NCI-H2227 treated with DMSO at 0.1 percent for 48 hours (cell line): ENCODE measurements around the gene SALL1.

Experiments
- DNase-seq: peaks from one replicate; lab custom pipeline; 2025; lab: John Stamatoyannopoulos, UW

Gene SALL1

DNA sequence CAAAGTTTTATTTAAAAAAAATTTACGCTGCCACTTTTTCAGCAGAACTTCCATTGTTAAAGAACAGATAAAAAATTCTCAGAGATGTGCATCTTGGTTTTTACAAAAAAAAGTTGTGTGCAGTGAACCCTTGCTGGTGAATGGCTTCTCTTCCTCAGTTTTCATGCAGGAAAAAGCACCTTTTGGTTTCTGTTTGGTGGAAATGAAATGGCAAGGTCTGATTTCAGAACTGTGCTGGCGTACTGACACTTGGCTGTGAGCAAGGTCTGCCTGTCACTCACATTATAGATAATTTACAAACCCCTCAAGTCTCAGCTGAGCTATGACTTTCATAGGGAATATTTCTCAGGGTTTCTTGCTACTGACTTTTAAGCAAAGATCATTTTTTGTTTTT, 5.7 kb upstream of the SALL1 start:
- DNase-seq, result no peak

DNA sequence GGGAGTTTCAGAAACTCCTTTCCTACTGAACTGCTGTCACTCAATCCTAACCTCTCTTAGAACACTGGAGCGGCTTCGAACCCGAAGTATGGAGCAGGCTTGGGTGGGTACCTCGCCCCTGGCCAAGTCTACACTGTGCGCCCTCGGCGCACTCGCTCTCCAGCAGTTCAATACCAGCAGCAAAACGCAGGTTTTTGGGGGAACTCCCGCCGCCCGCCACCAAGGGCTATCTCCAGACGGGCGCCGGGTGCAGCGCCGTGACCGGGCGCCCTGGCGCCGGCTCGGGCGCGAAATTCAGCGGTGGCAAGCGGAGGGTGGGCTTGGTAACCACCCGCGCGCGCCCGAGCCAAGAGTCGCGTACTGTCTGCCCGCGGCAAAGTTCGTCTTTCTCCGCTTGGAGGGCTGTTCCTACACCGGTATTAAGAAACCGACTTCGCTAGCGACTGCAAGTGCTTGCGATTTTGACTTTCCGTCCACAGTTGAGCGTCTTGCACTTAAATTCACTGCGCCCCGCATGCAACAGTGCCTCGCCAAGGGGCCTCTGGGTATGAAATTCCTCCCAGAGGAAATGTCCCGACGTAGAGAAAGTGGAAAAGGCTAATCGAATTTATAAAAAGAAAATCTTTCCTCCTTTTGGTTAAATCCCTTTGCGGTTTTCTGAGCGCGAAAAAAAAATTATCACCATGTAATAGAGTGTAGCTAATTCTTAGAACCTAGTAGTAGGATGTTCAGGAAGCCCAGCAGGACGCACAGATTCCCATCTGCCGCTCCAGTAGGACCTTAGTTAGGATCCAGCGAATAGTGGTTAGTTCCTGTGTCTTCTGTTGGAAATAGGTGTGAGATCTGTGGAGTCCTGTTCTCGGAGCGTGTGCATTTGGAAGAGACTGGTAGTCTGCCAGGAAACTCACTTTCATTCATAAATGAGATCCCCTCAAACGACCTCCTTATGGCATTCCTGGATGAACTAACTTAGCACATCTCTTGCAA, 5.0 kb upstream of the SALL1 start:
- no peak for DNase-seq

DNA sequence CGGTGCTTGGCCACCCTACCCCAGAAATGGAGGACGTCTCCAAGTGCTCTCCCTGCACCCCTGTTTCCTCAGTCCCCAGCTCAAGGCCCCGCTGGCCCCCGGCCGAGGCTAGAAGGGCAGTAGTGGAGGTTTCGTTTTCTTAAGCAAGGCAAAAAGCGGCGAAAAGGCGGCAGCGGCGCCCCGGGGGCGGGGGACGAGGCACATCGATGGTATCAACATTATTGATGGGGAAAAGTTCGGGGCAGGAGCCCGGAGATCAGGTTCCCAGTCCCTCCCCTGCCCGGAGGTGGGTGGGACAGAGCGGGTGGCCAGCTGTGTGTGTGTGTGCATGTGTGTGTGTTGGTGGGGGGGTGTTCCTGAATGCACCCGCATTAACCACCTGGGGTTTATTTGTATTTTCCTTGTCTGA, 4.1 kb upstream of the SALL1 start:
- no peak for DNase-seq

DNA sequence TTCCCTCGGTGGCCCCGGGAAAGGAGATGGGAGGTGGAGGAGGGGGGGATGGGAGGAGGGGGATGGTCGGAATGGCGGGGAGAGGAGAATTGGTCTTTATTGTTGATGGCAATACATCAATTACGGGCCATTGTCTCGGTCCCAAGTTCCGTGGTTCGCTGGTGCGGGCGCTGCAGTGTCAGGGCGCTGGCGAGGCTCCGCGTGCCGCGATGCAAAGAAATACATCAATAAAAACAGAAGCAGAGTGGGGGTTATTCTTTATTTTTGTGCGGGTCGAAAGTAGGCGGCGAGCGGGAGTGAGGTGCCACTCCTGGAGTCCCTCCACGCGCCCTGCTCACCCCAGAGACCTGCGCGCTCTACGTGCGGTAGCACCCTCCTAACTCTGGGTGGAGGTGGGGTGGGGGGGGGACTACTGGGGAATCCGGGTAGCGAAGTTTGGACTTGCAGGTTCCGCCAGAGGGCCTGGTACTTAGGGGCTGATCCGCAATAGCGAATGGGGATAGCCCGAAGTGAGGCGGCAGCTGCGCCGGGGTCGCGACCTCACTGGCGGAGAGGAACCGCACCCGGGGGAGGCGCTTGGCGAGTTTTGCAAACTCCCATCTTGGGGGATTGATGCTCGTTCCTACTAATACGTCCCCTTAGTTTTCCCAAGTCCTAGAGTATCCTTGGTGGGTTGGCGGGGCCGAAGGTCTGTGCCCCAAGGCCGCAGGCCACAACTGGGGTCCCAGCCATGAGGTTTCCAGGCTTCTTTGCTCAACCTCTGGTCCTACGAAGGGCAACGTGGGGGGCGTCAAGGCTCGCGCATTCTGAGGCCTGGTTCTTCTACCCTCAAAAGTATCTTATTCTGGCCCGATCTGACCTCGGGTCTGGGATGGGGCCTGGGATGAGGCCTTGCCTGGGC, 3.5 kb upstream of the SALL1 start:
- DNase-seq, result no peak

DNA sequence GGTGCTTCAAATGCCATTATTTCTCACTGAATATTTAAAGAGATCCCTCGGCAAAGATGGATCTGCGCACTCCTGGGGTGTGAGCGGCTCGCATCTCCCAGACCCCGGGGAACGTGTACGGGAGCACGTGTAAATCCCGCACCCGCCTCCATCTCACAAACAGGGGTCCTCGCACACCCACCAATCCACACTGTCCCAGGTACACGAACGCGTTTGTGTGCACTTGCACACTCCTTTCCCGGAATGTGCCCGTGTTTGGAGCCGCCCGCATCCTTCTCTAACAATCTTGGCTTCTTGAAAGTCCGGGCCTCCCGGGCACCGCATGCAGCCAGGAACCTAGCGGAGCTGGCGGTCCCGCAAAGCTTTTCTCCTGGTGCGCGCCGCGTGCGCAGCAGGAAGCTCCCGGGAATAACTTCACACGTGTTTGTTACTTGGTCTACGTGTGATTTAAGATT, 2.5 kb upstream of the SALL1 start:
- no peak for DNase-seq

DNA sequence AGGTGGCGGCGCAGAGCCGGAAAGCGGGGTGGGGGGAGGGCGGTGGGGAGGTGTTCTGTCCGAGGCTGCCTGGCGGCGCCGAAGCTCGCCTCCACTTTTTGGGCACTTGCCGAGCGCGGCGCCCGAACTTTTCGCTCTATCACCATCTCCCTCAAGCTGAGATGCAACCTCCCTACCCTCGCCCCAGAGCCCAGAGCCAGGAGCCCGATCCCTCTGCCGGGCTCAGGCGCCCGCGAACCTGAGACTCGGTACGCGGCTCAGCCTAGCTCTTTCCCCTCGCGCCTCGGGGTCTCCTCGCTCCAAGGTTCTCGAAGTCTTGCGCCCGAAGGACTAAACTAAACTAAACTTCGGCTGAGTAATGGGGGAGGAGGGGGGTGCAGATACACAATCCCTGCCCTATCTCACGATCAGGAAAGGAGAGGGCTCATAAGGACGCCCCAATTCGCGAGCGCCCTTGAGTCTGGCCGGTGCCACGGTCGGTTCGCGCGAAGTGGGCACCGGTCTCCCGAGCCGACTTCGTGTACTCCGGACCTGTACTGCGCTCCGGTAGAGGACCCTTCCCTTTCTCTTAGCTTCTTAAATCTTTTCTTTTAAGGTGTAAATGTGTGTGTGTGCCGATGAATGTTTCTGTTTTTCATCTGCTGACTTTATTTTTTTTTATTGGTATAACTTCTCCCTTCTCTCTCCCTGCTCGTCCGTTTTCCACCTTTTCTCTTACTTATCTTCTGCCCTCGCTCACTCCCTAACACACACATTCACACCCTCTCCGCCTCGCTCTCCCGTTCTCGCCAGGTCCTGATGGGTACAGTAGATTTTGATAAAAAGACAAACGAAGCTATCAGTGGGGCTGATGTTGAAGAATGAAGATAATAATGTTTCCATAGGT, 1.9 kb upstream of the SALL1 start:
- peak; percentile 19 for DNase-seq

DNA sequence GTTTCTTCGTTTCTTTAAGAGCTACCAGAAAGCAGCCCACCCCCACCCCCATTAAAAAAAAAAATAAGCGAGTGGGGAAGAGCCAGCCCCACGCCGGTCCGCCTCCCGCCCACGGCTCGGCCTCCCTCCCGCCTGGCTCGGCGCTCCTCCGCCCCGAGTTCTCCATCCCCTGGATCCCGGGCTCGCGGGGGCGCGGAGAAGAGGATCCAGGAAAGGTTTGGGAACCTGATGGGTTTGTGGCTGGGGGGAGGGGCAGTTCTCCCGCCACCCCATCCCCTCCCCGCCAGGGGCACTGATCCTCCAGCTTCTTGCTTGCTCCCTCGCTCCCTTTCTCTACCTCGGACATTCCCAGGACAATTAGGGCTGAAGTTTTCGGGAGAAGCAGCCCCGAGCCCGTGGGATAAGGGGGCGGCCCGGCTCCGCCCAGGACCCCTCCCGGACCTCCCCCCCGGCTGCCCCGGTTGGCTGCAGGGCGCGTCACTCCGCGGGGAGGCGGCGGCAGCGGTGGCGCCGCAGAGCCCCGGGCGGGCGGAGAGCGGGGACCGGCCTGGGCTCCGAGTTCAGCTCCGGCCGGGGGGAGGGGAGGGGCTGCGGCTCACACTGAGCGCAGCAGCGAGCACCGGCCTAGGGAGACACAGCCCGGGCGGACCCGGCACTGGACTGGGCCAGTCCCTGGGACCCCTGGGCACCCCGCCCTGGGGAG, 1.0 kb upstream of the SALL1 start:
- peak; percentile 63 for DNase-seq

DNA sequence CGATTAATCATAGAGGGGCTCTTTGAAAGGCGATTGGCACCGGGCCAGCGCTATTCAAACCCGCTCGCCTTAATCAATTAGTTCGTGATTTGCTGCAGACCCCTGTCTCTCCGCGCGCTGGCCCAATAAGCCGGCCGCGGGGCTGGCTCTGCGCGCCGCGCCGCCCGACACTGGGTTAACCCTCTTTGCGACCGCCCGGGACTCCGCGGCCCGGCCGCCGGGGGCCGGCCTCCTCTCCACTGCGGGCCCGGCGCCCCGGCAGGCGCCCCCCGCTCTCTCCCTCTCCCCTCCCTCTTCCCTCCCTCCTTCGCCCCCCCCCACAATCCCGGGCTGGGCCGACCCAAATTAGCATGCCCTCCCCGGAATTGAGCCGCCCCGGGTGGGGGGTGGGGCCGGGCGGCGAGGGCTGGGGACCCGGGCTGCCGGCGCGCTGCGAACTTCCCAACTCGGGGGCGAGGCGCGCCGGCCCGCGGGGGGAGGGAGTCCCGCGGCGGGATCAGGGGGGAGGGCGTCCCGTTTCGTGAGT, 428 bp upstream of the SALL1 start:
- DNase-seq, result peak; percentile 80

DNA sequence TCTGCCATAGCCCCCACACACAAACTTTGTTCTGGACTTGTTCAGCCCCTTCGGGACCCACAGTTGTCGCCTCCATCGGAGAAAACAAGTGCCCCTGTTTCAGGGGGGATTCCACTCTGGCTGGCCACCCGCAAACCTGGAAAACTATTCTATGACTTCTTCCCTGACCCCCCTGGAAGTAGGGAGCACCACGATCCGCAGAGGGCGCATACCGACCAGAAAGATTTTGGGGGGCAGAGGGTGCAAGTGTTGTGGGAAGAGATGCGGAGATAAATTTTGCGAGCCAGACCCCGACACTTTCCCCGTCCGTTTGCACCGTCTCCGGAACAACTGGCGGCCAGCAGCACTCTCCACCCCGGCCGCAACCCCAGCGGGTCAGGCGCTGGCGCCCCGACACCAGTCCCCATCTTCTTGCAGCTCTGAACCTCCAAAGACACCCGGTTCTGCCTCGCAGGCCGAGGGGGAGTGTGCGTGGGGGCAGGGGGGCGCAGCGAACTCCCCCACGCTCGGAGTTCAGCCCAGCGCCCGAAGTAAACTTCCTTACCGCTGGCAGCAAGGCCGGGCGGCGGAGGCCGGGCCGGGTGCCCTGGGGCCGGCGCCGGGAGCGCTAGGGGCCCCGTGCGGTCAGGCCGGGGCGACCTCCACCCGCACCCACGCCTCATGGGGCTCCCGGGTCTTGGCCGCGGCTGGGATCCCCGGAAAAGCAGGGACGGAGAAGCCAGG, 744 bp downstream of the SALL1 start:
- DNase-seq, result no peak

DNA sequence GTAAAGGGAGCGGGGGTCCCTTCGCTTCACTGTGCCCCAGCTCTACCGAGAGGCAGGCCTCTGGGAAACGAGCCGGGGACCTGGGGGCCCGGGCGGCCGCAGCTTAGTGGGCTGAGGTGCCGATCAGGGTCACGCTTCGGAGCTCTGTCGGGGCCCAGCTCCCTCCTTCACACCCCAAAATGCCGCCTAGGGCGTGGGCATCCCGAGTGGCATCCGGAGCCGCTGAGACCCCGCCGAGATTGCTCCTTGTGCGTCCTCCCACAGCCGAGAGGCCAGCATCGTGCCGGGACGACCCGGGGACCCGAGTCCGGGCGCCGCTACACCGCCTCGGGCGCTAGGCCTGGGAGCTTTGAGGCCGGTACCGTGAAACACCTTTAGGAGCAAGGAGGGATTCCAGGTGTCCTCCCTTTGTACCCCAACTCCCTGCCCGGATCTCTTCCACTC, 1.3 kb downstream of the SALL1 start:
- no peak for DNase-seq

DNA sequence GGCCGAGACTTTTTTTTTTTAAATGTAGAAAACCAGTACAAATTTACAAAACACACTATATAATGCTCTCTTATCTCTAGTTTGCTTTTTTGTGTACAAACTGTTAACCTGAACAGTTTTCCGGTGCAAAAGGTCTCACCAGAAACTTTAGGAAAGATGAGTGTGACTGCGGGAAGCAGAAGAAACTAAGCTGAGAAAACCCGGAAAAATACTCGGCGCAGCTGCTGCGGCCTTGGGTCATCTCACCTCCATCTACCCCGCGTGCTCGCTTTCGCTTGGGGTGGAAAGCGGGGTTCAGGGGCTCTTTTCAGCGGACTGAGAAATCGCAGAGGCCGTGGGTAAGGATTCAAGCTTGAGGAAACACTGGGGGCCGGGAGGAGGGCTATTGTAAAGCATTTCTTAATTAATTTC, 1.8 kb downstream of the SALL1 start:
- DNase-seq, result no peak

DNA sequence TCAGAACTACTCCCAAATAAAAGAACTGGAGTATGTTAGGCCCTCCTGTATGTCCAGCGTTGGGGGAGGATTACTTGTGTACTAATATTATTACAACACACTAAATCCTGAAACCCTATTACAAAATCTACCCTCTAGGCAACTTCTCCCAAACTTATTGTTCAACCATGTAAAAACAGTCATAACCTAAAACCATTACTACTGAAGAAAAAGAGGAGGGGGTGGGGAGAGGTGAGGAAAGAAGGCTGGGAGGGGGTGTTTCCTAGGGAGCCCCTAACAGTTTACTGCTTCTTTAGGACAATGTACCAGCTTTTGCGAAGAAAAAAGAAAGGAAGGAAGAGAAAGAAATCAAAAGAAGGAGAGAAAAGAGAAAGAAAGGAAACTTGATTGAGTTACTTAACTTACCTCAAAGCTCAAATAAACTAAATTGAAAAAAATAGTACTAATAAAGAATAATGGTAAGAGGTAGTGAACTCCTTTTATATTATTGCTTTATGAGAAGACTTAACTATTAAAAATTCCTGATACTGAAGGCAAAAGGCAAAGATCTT, 2.3 kb downstream of the SALL1 start:
- no peak for DNase-seq

DNA sequence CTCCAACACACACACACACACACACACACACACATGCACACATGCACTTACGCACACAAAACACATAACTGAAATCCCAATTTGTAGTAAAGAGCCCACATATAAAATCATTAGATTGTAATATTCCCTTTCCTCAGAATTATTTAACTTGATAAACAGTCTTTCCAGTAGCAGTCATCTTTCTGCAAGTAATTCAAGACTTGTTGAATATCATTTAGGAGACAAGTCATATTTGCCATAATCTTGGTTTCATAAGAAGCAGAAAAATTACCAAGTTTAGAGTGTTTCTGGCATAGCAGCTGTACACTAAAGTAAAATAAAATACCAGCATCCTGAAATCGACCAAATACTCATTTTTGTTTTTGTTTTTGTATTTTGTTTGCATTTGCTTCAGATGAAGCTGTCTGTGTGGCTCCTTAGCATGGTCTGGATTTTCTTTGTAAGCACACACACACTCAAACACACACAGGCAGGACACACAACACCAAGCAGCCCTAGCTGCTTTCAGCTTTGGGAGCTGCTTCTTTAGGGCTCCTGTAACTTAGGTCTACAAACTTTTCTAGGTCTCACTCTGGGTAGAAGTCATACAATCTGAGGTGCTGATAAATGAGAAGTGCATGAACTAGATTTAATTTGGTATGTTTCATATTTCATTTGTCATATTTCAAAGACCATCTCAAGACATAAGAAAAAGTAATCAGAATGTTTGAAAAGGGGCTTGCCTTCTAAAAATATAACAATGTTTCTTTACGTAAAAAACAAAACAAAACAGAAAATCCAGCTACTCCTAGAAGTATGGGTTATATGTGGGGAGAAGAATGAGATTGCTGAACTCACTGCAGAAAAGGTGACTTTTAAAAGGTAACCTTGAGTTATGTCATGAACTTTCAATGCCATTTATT, 3.0 kb downstream of the SALL1 start:
- no peak for DNase-seq

DNA sequence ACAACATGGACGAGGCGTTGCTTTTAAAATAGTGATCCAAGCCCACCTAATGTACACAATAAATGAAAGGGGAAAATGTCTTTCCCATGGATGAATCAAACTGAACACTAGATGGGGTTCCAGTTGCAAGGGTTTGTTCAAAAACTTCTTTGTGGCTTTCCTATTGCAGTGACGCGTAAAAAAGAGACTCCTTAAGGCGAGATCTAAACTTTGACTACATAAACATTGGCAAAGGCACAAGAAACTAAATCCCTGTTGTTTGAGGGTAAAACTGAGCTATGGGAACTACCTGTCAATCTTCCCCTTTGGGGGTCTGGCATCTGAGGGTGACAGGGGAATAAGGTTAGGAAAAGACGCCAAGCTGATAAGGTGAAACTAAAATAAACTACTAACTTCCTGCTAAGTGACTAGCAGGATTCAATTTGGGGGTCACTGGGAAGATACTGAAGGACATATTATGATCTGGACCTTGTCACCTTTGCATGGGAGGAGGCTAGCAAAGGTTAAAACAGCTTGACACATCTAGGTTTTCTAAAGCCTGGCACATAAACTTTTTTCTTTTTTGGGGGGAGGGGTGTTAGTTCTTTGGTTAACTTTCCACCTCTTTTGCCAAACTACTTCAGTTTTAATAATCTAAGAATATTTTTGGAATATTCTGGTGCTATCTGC, 4.7 kb downstream of the SALL1 start:
- no peak for DNase-seq

DNA sequence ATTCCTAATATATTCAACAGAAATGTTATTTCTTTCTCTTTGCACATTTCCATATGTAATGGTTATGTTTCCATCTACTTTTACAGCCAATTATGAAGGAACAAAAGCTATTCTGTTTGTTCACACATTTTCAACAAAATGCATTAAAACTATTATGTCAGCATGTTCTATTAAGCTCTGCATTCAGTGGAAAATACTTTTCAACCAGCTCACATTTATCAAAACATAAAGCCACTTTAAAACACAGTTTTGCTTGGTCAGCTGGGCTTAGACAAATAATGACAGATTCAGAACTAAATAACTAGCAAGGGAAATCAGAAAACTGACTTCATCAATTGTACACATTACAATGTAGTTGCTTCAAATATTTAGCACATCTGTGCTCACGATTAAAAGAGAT, 6.9 kb downstream of the SALL1 start:
- DNase-seq, result no peak

DNA sequence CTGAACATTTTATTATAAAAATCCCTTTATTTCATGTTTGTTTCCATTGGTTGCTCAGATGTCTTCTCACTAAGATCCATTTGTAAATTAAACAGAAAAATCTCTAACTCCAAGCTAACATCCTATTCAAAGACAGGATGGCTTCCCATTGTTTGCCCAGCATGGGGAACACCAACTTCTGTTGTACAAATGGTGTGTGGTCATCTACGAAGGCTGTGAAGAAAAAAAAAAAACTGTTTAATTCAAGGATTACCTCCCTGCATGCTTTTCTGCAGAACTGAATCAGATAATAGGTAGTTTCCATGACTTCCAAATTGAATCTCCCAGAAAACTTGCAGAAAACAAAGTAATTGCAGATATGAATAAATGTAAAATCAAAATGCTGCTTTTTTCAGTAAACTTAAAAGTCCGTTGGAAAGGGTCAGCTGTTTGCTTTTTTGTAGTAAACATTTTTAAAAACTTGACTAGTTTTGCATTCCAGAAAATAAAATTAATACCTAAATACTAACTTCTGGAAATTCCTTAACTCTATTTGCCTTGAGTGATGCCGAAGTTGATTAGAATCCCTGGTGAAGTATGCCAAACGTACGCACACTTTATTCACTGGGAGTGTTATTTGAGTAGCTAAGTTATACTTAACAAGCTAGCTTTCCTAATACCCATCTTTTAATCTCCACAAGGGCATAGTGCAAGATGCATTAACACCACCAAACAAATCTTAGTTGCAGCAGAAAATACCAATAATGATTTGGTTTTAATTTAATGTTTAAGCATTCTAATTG, 7.7 kb downstream of the SALL1 start:
- DNase-seq, result no peak

DNA sequence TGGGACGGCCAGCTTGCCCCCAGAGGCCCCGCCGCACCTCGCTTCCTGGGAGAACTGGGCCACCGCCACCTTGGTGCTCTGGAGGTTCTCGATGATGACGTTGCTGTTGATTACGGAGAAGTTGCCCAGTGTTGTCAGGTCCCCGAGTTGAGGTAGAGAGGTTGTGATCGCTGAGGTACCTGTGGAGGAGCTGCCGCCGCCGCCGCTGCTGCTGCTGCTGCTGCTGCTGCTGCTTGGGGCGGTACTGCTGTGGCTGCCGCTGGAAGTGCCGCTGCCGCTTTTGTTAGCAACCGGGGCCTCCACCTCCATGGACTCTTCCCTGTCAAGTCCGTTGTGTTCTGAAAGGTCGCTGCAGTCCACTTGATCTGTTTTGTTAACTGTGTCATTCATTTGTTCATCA, 9.5 kb downstream of the SALL1 start:
- no peak for DNase-seq
